Hepatic stellate cell (primary cell): ENCODE data around the gene TOR1A.

Experiments used
- DNase-seq: peaks from one replicate; pipeline ENCODE4 v3.0.0; 2011; ENCODE audit warnings: low spot score

The TOR1A gene

GRCh38 chr9:129823935-129824601, at the start of gene TOR1A:
Gene TOR1A, minus strand, starts transcription at chr9:129824136. Its CDS starts 51 bp downstream, at chr9:129824085.
- DNase-seq = peak; percentile 91

GRCh38 chr9:129871046-129871445, 47.1 kb upstream of the TOR1A start:
- DNase-seq = no peak

GRCh38 chr9:129869585-129870501, 45.9 kb upstream of the TOR1A start:
- DNase-seq = no peak

GRCh38 chr9:129868872-129869486, 45.0 kb upstream of the TOR1A start:
- DNase-seq = no peak

GRCh38 chr9:129868023-129868871, 44.3 kb upstream of the TOR1A start:
- DNase-seq = no peak

GRCh38 chr9:129867136-129868022, 43.4 kb upstream of the TOR1A start:
- no peak for DNase-seq

- DNase-seq = no peak
Measured at GRCh38 chr9:129866394-129867135, 42.6 kb upstream of the TOR1A start.

- DNase-seq = no peak
Measured at GRCh38 chr9:129865668-129866320, 41.9 kb upstream of the TOR1A start.

- no peak for DNase-seq
Measured at GRCh38 chr9:129864991-129865647, 41.2 kb upstream of the TOR1A start.

- DNase-seq = no peak
Measured at GRCh38 chr9:129863059-129863690, 39.2 kb upstream of the TOR1A start.

- no peak for DNase-seq
Measured at GRCh38 chr9:129861447-129861827, 37.5 kb upstream of the TOR1A start.

GRCh38 chr9:129860653-129861446, 36.9 kb upstream of the TOR1A start:
- DNase-seq = no peak

- no peak for DNase-seq
Measured at GRCh38 chr9:129858167-129858962, 34.4 kb upstream of the TOR1A start.

GRCh38 chr9:129857207-129857606, 33.3 kb upstream of the TOR1A start:
- DNase-seq = peak; percentile 37

- no peak for DNase-seq
Measured at GRCh38 chr9:129854588-129855110, 30.7 kb upstream of the TOR1A start.

GRCh38 chr9:129853614-129854013, 29.7 kb upstream of the TOR1A start:
- DNase-seq = no peak

- no peak for DNase-seq
Measured at GRCh38 chr9:129852579-129852978, 28.6 kb upstream of the TOR1A start.
